Suppressor macrophage (primary cell): ENCODE data around the gene HIPK2.

Experiments
- DNase-seq, 4 experiments: peaks; one replicate each; pipeline ENCODE4 v3.0.0-alpha.2; 2020 to 2022

The HIPK2 gene

GRCh38 chr7:139647814-139648390, 129.9 kb downstream of the HIPK2 start:
- peak in 2 of 4 experiments; percentile 46 to 51 for DNase-seq

- no peak for DNase-seq
Observed at GRCh38 chr7:139647085-139647484, 130.7 kb downstream of the HIPK2 start.

GRCh38 chr7:139646566-139646965, 131.2 kb downstream of the HIPK2 start:
- no peak for DNase-seq

- peak; percentile 89 to 94 (median 91) for DNase-seq
Observed at GRCh38 chr7:139645572-139646523, 131.9 kb downstream of the HIPK2 start.

- DNase-seq = peak in 2 of 4 experiments; percentile 35 to 43
Observed at GRCh38 chr7:139643951-139644585, 133.7 kb downstream of the HIPK2 start.

GRCh38 chr7:139642283-139642682, 135.5 kb downstream of the HIPK2 start:
- no peak for DNase-seq

GRCh38 chr7:139641337-139641992, 136.3 kb downstream of the HIPK2 start:
- peak in 1 of 4 experiments; percentile 20 for DNase-seq

- peak; percentile 62 to 81 (median 76) for DNase-seq
Observed at GRCh38 chr7:139640681-139641080, 137.1 kb downstream of the HIPK2 start.

GRCh38 chr7:139639563-139639962, 138.2 kb downstream of the HIPK2 start:
- DNase-seq = no peak

- peak; percentile 55 to 91 (median 77) for DNase-seq
Observed at GRCh38 chr7:139635526-139636302, 142.1 kb downstream of the HIPK2 start.

GRCh38 chr7:139634087-139634486, 143.7 kb downstream of the HIPK2 start:
- no peak for DNase-seq

- no peak for DNase-seq
Observed at GRCh38 chr7:139631520-139632031, 146.2 kb downstream of the HIPK2 start.

- DNase-seq = peak in 3 of 4 experiments; percentile 40 to 53 (median 47)
Observed at GRCh38 chr7:139630643-139631519, 146.9 kb downstream of the HIPK2 start.

GRCh38 chr7:139629392-139630082, 148.3 kb downstream of the HIPK2 start:
- DNase-seq = no peak

- DNase-seq = no peak
Observed at GRCh38 chr7:139627831-139628230, 150.0 kb downstream of the HIPK2 start.

- no peak for DNase-seq
Observed at GRCh38 chr7:139626817-139627216, 151.0 kb downstream of the HIPK2 start.

- DNase-seq = no peak
Observed at GRCh38 chr7:139623518-139623917, 154.3 kb downstream of the HIPK2 start.

- peak; percentile 30 to 56 (median 47) for DNase-seq
Observed at GRCh38 chr7:139620676-139621344, 157.0 kb downstream of the HIPK2 start.

GRCh38 chr7:139619367-139619657, 158.5 kb downstream of the HIPK2 start:
- DNase-seq = no peak
